Stimulated activated CD4-positive, alpha-beta T cell treated with anti-CD3 and anti-CD28 coated beads, Interleukin-2, amount 100 ng/mL, for 4 hours (primary cell): ENCODE data around the gene ZNF25.
"Not testable (repeated sequence)": the region's sequence is repeated elsewhere in the genome, so short reads cannot be mapped to it uniquely, and the experiment has no call there.

Source experiments
- DNase-seq: peaks from one replicate; pipeline ENCODE4 v3.0.0-alpha.2; 2020; ENCODE audit warnings: low read depth

ZNF25 gene

DNA sequence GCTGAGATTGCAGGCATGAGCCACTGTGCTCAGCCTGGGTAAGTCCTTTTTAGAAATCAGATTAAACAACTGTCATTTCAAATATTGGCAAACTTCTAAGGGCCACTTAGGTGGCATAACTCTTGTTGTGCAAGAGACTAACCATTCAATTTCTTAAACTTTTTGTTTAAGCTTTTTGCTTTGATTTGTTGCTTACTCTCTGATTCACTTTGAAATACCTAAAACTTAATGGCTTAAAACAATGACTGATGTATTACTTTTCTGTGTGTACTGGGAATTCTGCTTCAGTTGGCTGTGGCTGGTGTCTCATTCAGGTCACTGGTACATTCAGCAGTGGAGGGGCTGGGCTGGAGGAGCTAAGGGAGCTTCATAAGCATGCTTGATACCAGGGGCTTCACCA is 28.9 kb downstream of the ZNF25 start:
- DNase-seq, result no peak

DNA sequence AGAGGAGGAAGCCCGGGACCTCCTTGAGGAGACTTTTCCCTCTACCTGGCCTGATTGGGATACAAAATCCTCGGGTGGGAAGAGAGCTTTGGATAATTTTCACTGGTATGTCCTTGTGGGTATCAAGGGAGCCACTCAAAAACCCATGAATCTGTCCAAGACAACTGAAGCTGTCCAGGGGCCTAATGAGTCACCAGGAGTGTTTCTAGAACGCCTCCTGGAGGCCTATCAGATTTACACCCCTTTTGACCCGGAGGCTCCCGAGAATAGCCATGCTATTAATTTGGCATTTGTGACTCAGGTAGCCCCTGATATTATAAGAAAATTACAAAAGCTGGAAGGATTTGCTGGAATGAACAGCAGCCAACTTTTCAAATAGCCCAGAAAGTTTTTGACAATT is 38.6 kb downstream of the ZNF25 start:
- DNase-seq, result no peak

DNA sequence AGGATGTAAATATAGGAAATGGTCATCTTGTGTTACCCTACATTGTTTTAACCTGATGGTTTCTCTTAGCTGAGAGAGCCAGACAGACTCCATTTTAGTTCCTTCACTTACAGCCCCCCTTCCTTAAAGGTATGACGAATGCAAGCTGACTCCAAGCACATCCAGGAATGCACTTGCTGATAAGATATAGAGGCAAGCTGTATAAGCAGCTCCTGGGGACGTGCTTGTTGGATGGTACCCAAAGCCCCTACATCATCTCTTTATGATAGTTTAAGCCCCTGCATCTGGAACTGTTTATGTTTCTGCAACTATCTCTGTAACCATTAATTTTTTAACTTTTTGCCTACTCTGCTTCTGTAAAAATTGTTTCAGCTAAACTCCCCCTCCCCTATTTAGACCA is 41.7 kb downstream of the ZNF25 start:
- no peak for DNase-seq

DNA sequence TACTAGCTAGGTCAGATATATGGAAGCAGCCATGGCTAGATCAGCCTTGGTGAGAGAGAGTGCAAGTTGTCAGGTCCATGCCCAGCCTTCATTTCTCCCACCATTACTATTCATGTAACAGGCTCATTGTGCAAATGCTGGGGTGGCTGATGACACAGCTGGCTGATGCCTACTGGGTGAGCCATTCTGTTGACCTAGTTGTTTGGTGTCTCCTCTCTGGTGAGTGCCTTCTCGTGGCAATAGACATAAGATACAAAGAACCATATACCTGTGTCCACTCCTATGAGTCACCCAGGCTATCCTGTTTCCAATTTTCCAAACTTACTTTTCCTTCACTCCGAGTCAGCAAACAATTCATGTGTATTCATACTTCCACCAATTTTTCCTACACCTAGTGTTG is 46.0 kb downstream of the ZNF25 start:
- DNase-seq, result no peak

- DNase-seq, result not testable (repeated sequence)
These were observed 68.3 kb downstream of the ZNF25 start for GRCh38 chr10:37908165-37908564.

- DNase-seq, result no peak
These were observed 70.1 kb downstream of the ZNF25 start for GRCh38 chr10:37906382-37906781.
